ENCODE results near the gene HELZ2.

DNA sequence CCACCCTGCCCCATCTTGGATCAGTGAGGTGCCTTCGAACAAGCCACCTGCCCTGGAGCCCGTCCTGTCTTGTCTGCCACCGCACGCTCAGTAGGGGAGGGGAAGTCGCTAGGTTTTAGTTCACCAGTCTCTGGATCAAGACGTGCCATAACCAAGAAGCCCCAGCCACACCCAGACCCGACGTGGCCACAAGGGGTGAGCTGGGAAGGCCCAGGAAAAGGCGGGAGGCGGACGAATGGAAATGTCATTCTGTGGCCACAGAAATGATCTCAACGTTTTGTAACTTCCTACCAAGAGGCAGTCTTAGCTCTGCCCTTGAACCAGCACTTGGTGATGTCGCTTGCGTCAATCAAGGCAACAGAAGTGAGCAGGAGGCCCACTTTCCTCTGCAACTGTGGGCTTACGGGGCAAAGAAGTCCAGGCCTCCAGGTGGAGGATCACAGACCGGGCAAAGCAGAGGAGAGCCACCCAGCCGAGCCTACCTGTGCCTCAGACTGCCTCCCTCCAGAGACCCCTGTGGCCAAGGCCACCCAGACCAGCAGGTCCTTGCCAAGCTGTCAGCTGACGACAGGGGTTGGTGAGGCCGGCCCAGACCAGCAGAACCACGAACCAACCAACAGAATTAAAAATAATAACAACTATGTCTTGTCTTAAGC lies 38.4 kb upstream of the HELZ2 start:
- TF ChIP-seq EZH2 (IDR thresholded peaks at IDR 0.05; ENCODE audit: borderline replicate concordance, insufficient read depth, low read depth, low read length, poor library complexity, severe bottlenecking), result no peak
- TF ChIP-seq, protein P1, sequence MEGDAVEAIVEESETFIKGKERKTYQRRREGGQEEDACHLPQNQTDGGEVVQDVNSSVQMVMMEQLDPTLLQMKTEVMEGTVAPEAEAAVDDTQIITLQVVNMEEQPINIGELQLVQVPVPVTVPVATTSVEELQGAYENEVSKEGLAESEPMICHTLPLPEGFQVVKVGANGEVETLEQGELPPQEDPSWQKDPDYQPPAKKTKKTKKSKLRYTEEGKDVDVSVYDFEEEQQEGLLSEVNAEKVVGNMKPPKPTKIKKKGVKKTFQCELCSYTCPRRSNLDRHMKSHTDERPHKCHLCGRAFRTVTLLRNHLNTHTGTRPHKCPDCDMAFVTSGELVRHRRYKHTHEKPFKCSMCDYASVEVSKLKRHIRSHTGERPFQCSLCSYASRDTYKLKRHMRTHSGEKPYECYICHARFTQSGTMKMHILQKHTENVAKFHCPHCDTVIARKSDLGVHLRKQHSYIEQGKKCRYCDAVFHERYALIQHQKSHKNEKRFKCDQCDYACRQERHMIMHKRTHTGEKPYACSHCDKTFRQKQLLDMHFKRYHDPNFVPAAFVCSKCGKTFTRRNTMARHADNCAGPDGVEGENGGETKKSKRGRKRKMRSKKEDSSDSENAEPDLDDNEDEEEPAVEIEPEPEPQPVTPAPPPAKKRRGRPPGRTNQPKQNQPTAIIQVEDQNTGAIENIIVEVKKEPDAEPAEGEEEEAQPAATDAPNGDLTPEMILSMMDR (IDR thresholded peaks at IDR 0.05), result no peak
